Liver (tissue), 9 donors: ENCODE measurements around the gene PREX1. TPM values are rescaled to one million over a fixed set of nuclear protein-coding genes. Genes with fewer than 3 reads are reported as not detected.

ENCODE experiments used
- DNase-seq: peaks from one replicate; pipeline ENCODE4 v3.0.0-alpha.2; 2017; ENCODE audit warnings: low spot score
- H3K27ac ChIP-seq, 2 donors: one replicate each; pipeline ENCODE4 v1.7.0; 2013; ENCODE audit warnings: inconsistent platforms in 2 of 2, low read length in 2 of 2, control low read depth in 1 of 2, low read depth in 1 of 2, mild to moderate bottlenecking in 1 of 2
- H3K27me3 ChIP-seq, 4 donors: one replicate each; pipeline versions ENCODE4 v1.6.1 to v1.7.0; 2013; ENCODE audit warnings: low read length in 3 of 4, inconsistent platforms in 1 of 4, mild to moderate bottlenecking in 1 of 4, moderate library complexity in 1 of 4; ENCODE audit not compliant: control insufficient read depth in 4 of 4, insufficient read depth in 4 of 4
- H3K36me3 ChIP-seq, 4 donors: one replicate each; pipeline versions ENCODE4 v1.6.1 to v1.7.0; 2013; ENCODE audit warnings: low read length in 3 of 4, mild to moderate bottlenecking in 3 of 4, low read depth in 1 of 4, moderate library complexity in 1 of 4; ENCODE audit not compliant: control insufficient read depth in 4 of 4, insufficient read depth in 3 of 4
- H3K4me1 ChIP-seq, 4 donors: one replicate each; pipeline versions ENCODE4 v1.6.1 to v1.7.0; 2013; ENCODE audit warnings: low read length in 3 of 4, mild to moderate bottlenecking in 3 of 4, moderate library complexity in 1 of 4; ENCODE audit not compliant: control insufficient read depth in 4 of 4, insufficient read depth in 4 of 4
- H3K4me3 ChIP-seq, 3 donors: one replicate each; pipeline versions ENCODE4 v1.6.1 to v1.7.0; 2013; ENCODE audit warnings: low read length in 3 of 3, control low read depth in 1 of 3, low read depth in 1 of 3, mild to moderate bottlenecking in 1 of 3
- H3K9ac ChIP-seq, 2 donors: one replicate each; pipeline ENCODE4 v1.7.0; 2013; ENCODE audit warnings: low read length in 2 of 2, mild to moderate bottlenecking in 2 of 2, moderate library complexity in 2 of 2, control low read depth in 1 of 2, low read depth in 1 of 2
- H3K9me3 ChIP-seq, 4 donors: one replicate each; pipeline versions ENCODE4 v1.6.1 to v1.7.0; 2013; ENCODE audit warnings: low read length in 3 of 4; ENCODE audit not compliant: control insufficient read depth in 4 of 4
- FOXA2 ChIP-seq: IDR thresholded peaks from 2 replicates; pipeline ENCODE4 v1.6.1; 2016; ENCODE audit warnings: antibody characterized with exemption
- GABPA ChIP-seq, 2 donors: IDR thresholded peaks in 1 of 2; conservative IDR thresholded peaks in 1 of 2; 2 replicates each; pipeline ENCODE4 v1.6.1; 2016; ENCODE audit warnings: antibody characterized with exemption in 2 of 2, mild to moderate bottlenecking in 1 of 2, moderate library complexity in 1 of 2
- HNF4A ChIP-seq, 2 donors: conservative IDR thresholded peaks; 2 replicates each; pipeline ENCODE4 v1.6.1; 2016; ENCODE audit warnings: antibody characterized with exemption in 2 of 2, mild to moderate bottlenecking in 2 of 2
- HNF4G ChIP-seq: IDR thresholded peaks from 2 replicates; pipeline ENCODE4 v1.6.1; 2016; ENCODE audit warnings: antibody characterized with exemption
- JUND ChIP-seq, 2 donors: IDR thresholded peaks; 2 replicates each; pipeline ENCODE4 v1.6.1; 2016; ENCODE audit warnings: antibody characterized with exemption in 2 of 2
- MAX ChIP-seq: IDR thresholded peaks from 2 replicates; pipeline ENCODE4 v1.6.1; 2016; ENCODE audit warnings: antibody characterized with exemption
- NR2F2 ChIP-seq: IDR thresholded peaks from 2 replicates; pipeline ENCODE4 v1.6.1; 2016; ENCODE audit warnings: antibody characterized with exemption
- RAD21 ChIP-seq, 2 donors: IDR thresholded peaks; 2 replicates each; pipeline ENCODE4 v1.6.1; 2016; ENCODE audit warnings: antibody characterized with exemption in 2 of 2, mild to moderate bottlenecking in 2 of 2
- REST ChIP-seq: IDR thresholded peaks from 2 replicates; pipeline ENCODE4 v1.6.1; 2016; ENCODE audit warnings: antibody characterized with exemption, mild to moderate bottlenecking
- RXRA ChIP-seq, 2 donors: IDR thresholded peaks; 2 replicates each; pipeline ENCODE4 v1.6.1; 2017 to 2018; ENCODE audit warnings: antibody characterized with exemption in 2 of 2, mild to moderate bottlenecking in 1 of 2
- SP1 ChIP-seq: IDR thresholded peaks from 2 replicates; pipeline ENCODE4 v1.6.1; 2018; ENCODE audit warnings: antibody characterized with exemption, mild to moderate bottlenecking
- TAF1 ChIP-seq: conservative IDR thresholded peaks from 2 replicates; pipeline ENCODE4 v1.6.1; 2016; ENCODE audit warnings: antibody characterized with exemption, mild to moderate bottlenecking
- YY1 ChIP-seq: IDR thresholded peaks from 2 replicates; pipeline ENCODE4 v1.6.1; 2016; ENCODE audit warnings: antibody characterized with exemption, mild to moderate bottlenecking
- ZBTB33 ChIP-seq: IDR thresholded peaks from 2 replicates; pipeline ENCODE4 v1.6.1; 2016; ENCODE audit warnings: antibody characterized with exemption
- WGBS: extraction: QIAGEN DNeasy Blood & Tissue Kit; methylation state at CpG from one replicate; pipeline ENCODE4 v1.1.7; 2013; 5-methylcytosine and 5-hydroxymethylcytosine counted together
- polyA plus RNA-seq, 2 donors: library from polyadenylated mRNA; stranded (reverse) in 1 of 2; unstranded in 1 of 2; fragments of 200-250 nt in 1 of 2; fragments of >200 nt in 1 of 2; fragmentation: Nextera tagmentation in 1 of 2; extraction: Ambion mirVana in 1 of 2; gene quantifications; one replicate each; pipeline versions ENCODE4 v1.2.1 to v1.2.3, GENCODE V29; 2013 to 2015
- total RNA-seq, 2 donors: library from RNA; depleted of rRNA; stranded (reverse); fragments of >200 nt; gene quantifications; one replicate each; pipeline ENCODE4 v1.2.3, GENCODE V29; 2014
- donor health status: healthy.
- donor health status: healthy.
- donor health status: healthy.
- donor health status: healthy.
- donor health status: healthy.

Gene PREX1
- total and polyA plus RNA-seq, 4 donors: 2.2 to 18.0 (median 10.8) TPM

GRCh38 chr20:48629069-48629959 is 198.5 kb downstream of the PREX1 start:
- no peak overlapping the region for H3K9ac ChIP-seq
- H3K36me3 ChIP-seq: peaks cover 0 to 7% (median 2%) of the 10 kb centered on the region in 4 donors
- no peaks in the 10 kb centered on the region for H3K9me3 ChIP-seq
- no peak for DNase-seq
- WGBS: 94% methylated on average over 15 of the region's 15 CpGs
- TF ChIP-seq HNF4A (conservative IDR thresholded peaks at IDR 0.05) (no peak), SP1 (no peak), HNF4G (no peak), RXRA (IDR thresholded peaks at IDR 0.05) (no peak), YY1 (no peak), MAX (no peak), RAD21 (IDR thresholded peaks at IDR 0.05) (no peak), NR2F2 (no peak), REST (no peak)
- H3K27me3 ChIP-seq: no peaks in the 10 kb centered on the region
- H3K4me3 ChIP-seq: no peak overlapping the region
- H3K4me1 ChIP-seq: no peaks in the 10 kb centered on the region
- no peak overlapping the region for H3K27ac ChIP-seq

- Histone ChIP-seq H3K9me3 (no peaks in the 10 kb centered on the region), H3K36me3 (peaks cover 0 to 4% (median 2%) of the 10 kb centered on the region in 4 donors), H3K4me1 (no peaks in the 10 kb centered on the region), H3K27me3 (no peaks in the 10 kb centered on the region), H3K9ac (no peak overlapping the region), H3K27ac (no peak overlapping the region), H3K4me3 (no peak overlapping the region)
- DNase-seq: no peak
- WGBS: 86% methylated on average over 16 of the region's 16 CpGs
- no peak for TF ChIP-seq MAX
- no peak for TF ChIP-seq ZBTB33
- no peak for TF ChIP-seq SP1
- TF ChIP-seq JUND (IDR thresholded peaks at IDR 0.05): no peak
- TF ChIP-seq GABPA (IDR thresholded peaks at IDR 0.05 in 1 of 2, conservative IDR thresholded peaks at IDR 0.05 in 1 of 2): no peak
- no peak for TF ChIP-seq HNF4G
- TF ChIP-seq TAF1: no peak
- TF ChIP-seq YY1: no peak
- TF ChIP-seq FOXA2: no peak
These were observed 200.1 kb downstream of the PREX1 start for GRCh38 chr20:48627737-48628128.
